Esophagus muscularis mucosa (tissue), 2 donors: ENCODE results near the gene TGM5.

ENCODE experiments used
- EP300 ChIP-seq: sonication (generic); formaldehyde crosslinking; IDR thresholded peaks from one replicate; pipeline ENCODE4 v1.6.1; 2017; ENCODE audit warnings: antibody characterized with exemption
- POLR2A ChIP-seq: fragments of 450-650 bp; IDR thresholded peaks from one replicate; pipeline ENCODE4 v1.6.1; 2017; ENCODE audit warnings: antibody characterized with exemption, moderate library complexity, mild to moderate bottlenecking, low read depth

GRCh38 chr15:43212299-43212698, 54.4 kb downstream of the TGM5 start:
- TF ChIP-seq POLR2A (no peak), EP300 (no peak)
